Osteoblast (primary cell): ENCODE results near the gene ADIPOR1. TPM values are rescaled to one million over a fixed set of nuclear protein-coding genes. Genes with fewer than 3 reads are reported as not detected.

ENCODE experiments used
- DNase-seq: peaks from one replicate; pipeline ENCODE4 v3.0.0; 2011; ENCODE audit warnings: low spot score, mixed read lengths; ENCODE audit not compliant: insufficient read length; ENCODE audit errors: missing footprints
- H2AFZ ChIP-seq: 2 replicates; pipeline ENCODE4 v1.6.0; 2011; ENCODE audit warnings: mild to moderate bottlenecking, low read length
- H3K27ac ChIP-seq: 2 replicates; pipeline ENCODE4 v1.5.1; 2011; ENCODE audit warnings: mild to moderate bottlenecking, low read depth, low read length, moderate library complexity
- H3K27me3 ChIP-seq: 2 replicates; pipeline ENCODE4 v1.6.0; 2012; ENCODE audit warnings: mild to moderate bottlenecking, control low read depth, inconsistent platforms, low read length, moderate library complexity; ENCODE audit not compliant: insufficient read depth
- H3K36me3 ChIP-seq: 2 replicates; pipeline ENCODE4 v1.5.1; 2011; ENCODE audit warnings: mild to moderate bottlenecking, low read length, control low read depth, moderate library complexity; ENCODE audit not compliant: insufficient read depth
- H3K4me1 ChIP-seq: 2 replicates; pipeline ENCODE4 v1.5.1; 2011; ENCODE audit warnings: mild to moderate bottlenecking, low read length, control low read depth, moderate library complexity; ENCODE audit not compliant: insufficient read depth
- H3K4me2 ChIP-seq: 2 replicates; pipeline ENCODE4 v1.6.0; 2011; ENCODE audit warnings: mild to moderate bottlenecking, low read length; ENCODE audit not compliant: insufficient read depth
- H3K4me3 ChIP-seq: fragments of 200-600 bp; sonication (generic); 3 replicates; pipeline ENCODE4 v1.5.1; 2012; ENCODE audit warnings: mild to moderate bottlenecking, low read length, inconsistent platforms; ENCODE audit not compliant: insufficient read depth
- H3K79me2 ChIP-seq: 2 replicates; pipeline ENCODE4 v1.6.0; 2012; ENCODE audit warnings: mild to moderate bottlenecking, low read length, control low read depth, inconsistent platforms; ENCODE audit not compliant: insufficient read depth
- H3K9me3 ChIP-seq: 2 replicates; pipeline ENCODE4 v1.5.1; 2011; ENCODE audit warnings: low read depth, low read length, control low read depth
- H4K20me1 ChIP-seq: 2 replicates; pipeline ENCODE4 v1.6.0; 2012; ENCODE audit warnings: mild to moderate bottlenecking, low read length, control low read depth; ENCODE audit not compliant: insufficient read depth
- CTCF ChIP-seq: IDR thresholded peaks from 2 replicates; pipeline ENCODE4 v1.5.1; 2011; ENCODE audit warnings: mild to moderate bottlenecking, low read depth, low read length, moderate library complexity; ENCODE audit errors: extremely low read depth
- total RNA-seq: library from RNA; depleted of rRNA; stranded (reverse); fragments of >200 nt; gene quantifications from 2 replicates; pipeline ENCODE4 v1.2.3, GENCODE V29; 2012

The ADIPOR1 gene
- total RNA-seq, 1 donor: 91.9 TPM

GRCh38 chr1:202932476-202932875, 25.6 kb downstream of the ADIPOR1 start:
- H3K27me3 ChIP-seq: no peaks in the 10 kb centered on the region
- no peaks in the 10 kb centered on the region for H3K4me1 ChIP-seq
- H4K20me1 ChIP-seq: no peaks in the 10 kb centered on the region
- no peak overlapping the region for H2AFZ ChIP-seq
- H3K9me3 ChIP-seq: no peaks in the 10 kb centered on the region
- H3K36me3 ChIP-seq: no peaks in the 10 kb centered on the region
- no peak overlapping the region for H3K4me2 ChIP-seq
- no peak overlapping the region for H3K4me3 ChIP-seq
- TF ChIP-seq CTCF: no peak
- no peak overlapping the region for H3K27ac ChIP-seq
- no peaks in the 10 kb centered on the region for H3K79me2 ChIP-seq
- no peak for DNase-seq

- Histone ChIP-seq H4K20me1 (no peaks in the 10 kb centered on the region), H3K4me3 (peak within 1 kb of the TSS; percentile 94), H3K27me3 (no peaks in the 10 kb centered on the region), H3K79me2 (peaks cover 34% of the 10 kb centered on the region), H3K9me3 (no peaks in the 10 kb centered on the region), H3K36me3 (peaks cover 21% of the 10 kb centered on the region), H3K27ac (peak within 1 kb of the TSS; percentile 87), H3K4me1 (peaks cover 7% of the 10 kb centered on the region), H2AFZ (peak within 1 kb of the TSS; percentile 93), H3K4me2 (peak within 1 kb of the TSS; percentile 96)
- peak; percentile 56 for TF ChIP-seq CTCF
- DNase-seq: peak; percentile 98
These were observed 31.3 kb downstream of the ADIPOR1 start, which contains the start of gene KLHL12 for GRCh38 chr1:202926581-202927491. TSS of gene KLHL12 (minus strand) at chr1:202927234. CDS start at chr1:202925162, 2,072 bp downstream.

GRCh38 chr1:202923533-202923932, 34.6 kb downstream of the ADIPOR1 start:
- no peak overlapping the region for H3K4me2 ChIP-seq
- TF ChIP-seq CTCF: no peak

GRCh38 chr1:202919615-202920014, 38.5 kb downstream of the ADIPOR1 start:
- Histone ChIP-seq H3K27me3 (no peaks in the 10 kb centered on the region), H3K27ac (no peak overlapping the region), H3K4me3 (no peak overlapping the region), H4K20me1 (no peaks in the 10 kb centered on the region), H3K79me2 (peaks cover 17% of the 10 kb centered on the region), H3K9me3 (no peaks in the 10 kb centered on the region), H3K4me2 (no peak overlapping the region), H3K4me1 (no peaks in the 10 kb centered on the region), H2AFZ (no peak overlapping the region), H3K36me3 (peaks cover 51% of the 10 kb centered on the region)
- no peak for DNase-seq
- no peak for TF ChIP-seq CTCF

More at GRCh38 chr1:202923533-202923932, 34.6 kb downstream of the ADIPOR1 start:
- DNase-seq: no peak
- H4K20me1 ChIP-seq: no peaks in the 10 kb centered on the region
- H3K27ac ChIP-seq: no peak overlapping the region
- peaks cover 7% of the 10 kb centered on the region for H3K4me1 ChIP-seq
- peaks cover 25% of the 10 kb centered on the region for H3K36me3 ChIP-seq
- H3K79me2 ChIP-seq: peaks cover 35% of the 10 kb centered on the region
- H2AFZ ChIP-seq: no peak overlapping the region
- no peaks in the 10 kb centered on the region for H3K9me3 ChIP-seq
- H3K4me3 ChIP-seq: no peak overlapping the region
- H3K27me3 ChIP-seq: no peaks in the 10 kb centered on the region
